ENCODE results near the gene ADA. TPM values are rescaled to one million over a fixed set of nuclear protein-coding genes. Genes with fewer than 3 reads are reported as not detected.
A peak's percentile ranks its signal among the peaks of the same experiment; 100 is the strongest.

Gene ADA
- total RNA-seq, 1 donor from 2014 or later, result 72.3 TPM

GRCh38 chr20:44596010-44596409, 55.5 kb downstream of the ADA start:
- peak overlapping the region; percentile 63 for H3K4me3 Mint-ChIP-seq
- TF ChIP-seq, protein P1, sequence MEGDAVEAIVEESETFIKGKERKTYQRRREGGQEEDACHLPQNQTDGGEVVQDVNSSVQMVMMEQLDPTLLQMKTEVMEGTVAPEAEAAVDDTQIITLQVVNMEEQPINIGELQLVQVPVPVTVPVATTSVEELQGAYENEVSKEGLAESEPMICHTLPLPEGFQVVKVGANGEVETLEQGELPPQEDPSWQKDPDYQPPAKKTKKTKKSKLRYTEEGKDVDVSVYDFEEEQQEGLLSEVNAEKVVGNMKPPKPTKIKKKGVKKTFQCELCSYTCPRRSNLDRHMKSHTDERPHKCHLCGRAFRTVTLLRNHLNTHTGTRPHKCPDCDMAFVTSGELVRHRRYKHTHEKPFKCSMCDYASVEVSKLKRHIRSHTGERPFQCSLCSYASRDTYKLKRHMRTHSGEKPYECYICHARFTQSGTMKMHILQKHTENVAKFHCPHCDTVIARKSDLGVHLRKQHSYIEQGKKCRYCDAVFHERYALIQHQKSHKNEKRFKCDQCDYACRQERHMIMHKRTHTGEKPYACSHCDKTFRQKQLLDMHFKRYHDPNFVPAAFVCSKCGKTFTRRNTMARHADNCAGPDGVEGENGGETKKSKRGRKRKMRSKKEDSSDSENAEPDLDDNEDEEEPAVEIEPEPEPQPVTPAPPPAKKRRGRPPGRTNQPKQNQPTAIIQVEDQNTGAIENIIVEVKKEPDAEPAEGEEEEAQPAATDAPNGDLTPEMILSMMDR (IDR thresholded peaks at IDR 0.05), result no peak
- DNase-seq (no peak), ATAC-seq (ENCODE audit: low read depth) (no peak)
- no peaks in the 10 kb centered on the region for H3K27me3 Mint-ChIP-seq
- peaks cover 82% of the 10 kb centered on the region for H3K36me3 Mint-ChIP-seq (ENCODE audit: low read depth)
- CTCF ChIA-PET, result interaction anchor here (1.4 to 6.4 kb wide), 2 partner anchors 10 to 20 kb away, joined by 3 to 44 read pairs; no protein-coding TSS in a partner anchor
- H3K9me3 Mint-ChIP-seq, result no peaks in the 10 kb centered on the region
- peak overlapping the region; percentile 87 for H3K27ac Mint-ChIP-seq
- intact Hi-C loops (cut with micrococcal nuclease), result no loop called here
- POLR2A ChIA-PET, result interaction anchor here (1.5 to 2.9 kb wide), 2 partner anchors 10 to 14 kb away, joined by 4 to 23 read pairs; no protein-coding TSS in a partner anchor
- H3K4me1 Mint-ChIP-seq, result peaks cover 98% of the 10 kb centered on the region

DNA sequence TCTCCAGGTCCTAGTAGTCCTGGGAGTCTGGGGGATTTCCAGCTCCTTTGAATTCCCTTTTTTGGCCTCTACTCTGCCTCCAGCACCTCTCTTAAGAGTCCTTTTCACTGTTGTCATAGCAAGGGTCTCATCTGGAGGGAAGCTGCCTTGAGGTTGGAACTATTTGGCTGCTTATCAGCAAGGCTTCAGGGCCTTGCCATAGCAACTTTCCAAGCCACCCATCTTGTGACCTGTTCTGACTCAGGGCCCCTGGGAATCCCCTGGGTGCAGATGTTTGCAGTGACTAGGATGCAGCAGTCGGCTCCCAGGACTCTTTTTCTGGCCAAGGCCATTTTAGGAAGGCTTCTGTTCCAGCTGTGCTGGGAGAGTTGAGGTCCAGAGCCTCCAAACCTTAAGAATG, 56.8 kb downstream of the ADA start:
- H3K4me3 Mint-ChIP-seq, result peak overlapping the region; percentile 68
- ATAC-seq (ENCODE audit: low read depth), result peak; percentile 60
- H3K9me3 Mint-ChIP-seq, result no peaks in the 10 kb centered on the region
- H3K27me3 Mint-ChIP-seq, result no peaks in the 10 kb centered on the region
- TF ChIP-seq, protein P1 (IDR thresholded peaks at IDR 0.05), result no peak
- peaks cover 98% of the 10 kb centered on the region for H3K4me1 Mint-ChIP-seq
- H3K27ac Mint-ChIP-seq, result peak overlapping the region; percentile 90
- peaks cover 83% of the 10 kb centered on the region for H3K36me3 Mint-ChIP-seq (ENCODE audit: low read depth)
- ChIA-PET CTCF (interaction anchor here (1.4 to 6.4 kb wide), 4 partner anchors 8 to 19 kb away, joined by 3 to 44 read pairs (median 8); no protein-coding TSS in a partner anchor), POLR2A (interaction anchor here (1.5 to 2.9 kb wide), 5 partner anchors 9 to 18 kb away, joined by 4 to 23 read pairs (median 10); partner anchors contain the start of gene PKIG)
- no peak for DNase-seq
- intact Hi-C loops (cut with micrococcal nuclease), result loop anchor here (1.0 kb wide), 1 partner anchor 8 kb away; no protein-coding TSS in a partner anchor

GRCh38 chr20:44593751-44594150, 57.7 kb downstream of the ADA start:
- Mint-ChIP-seq H3K9me3 (no peaks in the 10 kb centered on the region), H3K36me3 (ENCODE audit: low read depth) (peaks cover 82% of the 10 kb centered on the region), H3K27ac (peak overlapping the region; percentile 90), H3K4me1 (peaks cover 97% of the 10 kb centered on the region), H3K4me3 (peak overlapping the region; percentile 9), H3K27me3 (no peaks in the 10 kb centered on the region)
- intact Hi-C loops (cut with micrococcal nuclease), result loop anchor here (1.0 kb wide), 1 partner anchor 7 kb away; no protein-coding TSS in a partner anchor
- DNase-seq, result no peak
- ChIA-PET POLR2A (interaction anchor here (0.6 to 2.9 kb wide), 6 partner anchors 8 to 17 kb away, joined by 3 to 23 read pairs (median 9); partner anchors contain the start of gene PKIG), CTCF (interaction anchor here (0.9 to 6.4 kb wide), 5 partner anchors 8 to 24 kb away, joined by 3 to 44 read pairs (median 7); no protein-coding TSS in a partner anchor)
- TF ChIP-seq, protein P1 (IDR thresholded peaks at IDR 0.05), result no peak
- ATAC-seq (ENCODE audit: low read depth), result no peak

GRCh38 chr20:44592366-44592765, 59.1 kb downstream of the ADA start:
- intact Hi-C loops (cut with micrococcal nuclease), result no loop called here
- ChIA-PET POLR2A (interaction anchor here (0.8 to 1.8 kb wide), 4 partner anchors 8 to 16 kb away, joined by 3 to 5 read pairs (median 4); no protein-coding TSS in a partner anchor), CTCF (interaction anchor here (3.1 to 3.7 kb wide), 2 partner anchors 15 to 17 kb away, joined by 21 to 26 read pairs; no protein-coding TSS in a partner anchor)
- H3K4me3 Mint-ChIP-seq, result peak overlapping the region; percentile 45
- no peaks in the 10 kb centered on the region for H3K9me3 Mint-ChIP-seq
- TF ChIP-seq, protein P1 (IDR thresholded peaks at IDR 0.05), result no peak
- H3K36me3 Mint-ChIP-seq (ENCODE audit: low read depth), result peaks cover 81% of the 10 kb centered on the region
- H3K27ac Mint-ChIP-seq, result peak overlapping the region; percentile 87
- H3K4me1 Mint-ChIP-seq, result peaks cover 97% of the 10 kb centered on the region
- DNase-seq (no peak), ATAC-seq (ENCODE audit: low read depth) (no peak)
- H3K27me3 Mint-ChIP-seq, result no peaks in the 10 kb centered on the region
